HG02970 (cell line): ENCODE measurements around the gene PROX1.
"Not testable (repeated sequence)": the region's sequence is repeated elsewhere in the genome, so short reads cannot be mapped to it uniquely, and the experiment has no call there.

Experiments used
- ATAC-seq: cut with Tn5 transposase; IDR thresholded peaks from one replicate; pipeline ENCODE4 v1.9.1; 2021; ENCODE audit warnings: mild to moderate bottlenecking, moderate library complexity, moderate number of reproducible peaks; ENCODE audit not compliant: unreplicated experiment, low FRiP score

Gene PROX1

GRCh38 chr1:214058076-214058475, 70.3 kb downstream of the PROX1 start:
- no peak for ATAC-seq

- ATAC-seq, result no peak
These were observed 78.4 kb downstream of the PROX1 start for GRCh38 chr1:214066190-214066589.

DNA sequence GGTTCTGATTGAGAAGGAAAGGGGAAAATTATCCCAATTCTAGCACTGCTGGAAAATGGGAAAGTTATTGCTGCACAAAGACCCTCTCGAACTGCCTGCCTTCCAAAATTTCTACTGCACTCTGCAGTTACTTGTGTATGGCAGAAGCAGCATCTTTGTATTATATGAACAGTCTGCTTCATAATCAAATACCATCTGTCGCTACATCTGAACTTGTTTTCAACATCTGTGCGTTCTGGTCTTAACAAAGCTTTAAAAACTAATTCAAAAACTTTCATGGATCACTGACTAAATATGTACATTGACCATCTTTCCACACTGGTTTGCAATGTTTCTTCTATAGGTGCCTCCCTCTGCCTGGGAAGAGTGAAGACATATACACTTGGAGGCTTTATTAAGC, 79.2 kb downstream of the PROX1 start:
- no peak for ATAC-seq

GRCh38 chr1:214067397-214067796, 79.6 kb downstream of the PROX1 start:
- no peak for ATAC-seq

- no peak for ATAC-seq
These were observed 80.3 kb downstream of the PROX1 start for GRCh38 chr1:214067853-214068703.

GRCh38 chr1:214068979-214069378, 81.2 kb downstream of the PROX1 start:
- ATAC-seq, result no peak

- no peak for ATAC-seq
These were observed 83.7 kb downstream of the PROX1 start for GRCh38 chr1:214071469-214071868.

DNA sequence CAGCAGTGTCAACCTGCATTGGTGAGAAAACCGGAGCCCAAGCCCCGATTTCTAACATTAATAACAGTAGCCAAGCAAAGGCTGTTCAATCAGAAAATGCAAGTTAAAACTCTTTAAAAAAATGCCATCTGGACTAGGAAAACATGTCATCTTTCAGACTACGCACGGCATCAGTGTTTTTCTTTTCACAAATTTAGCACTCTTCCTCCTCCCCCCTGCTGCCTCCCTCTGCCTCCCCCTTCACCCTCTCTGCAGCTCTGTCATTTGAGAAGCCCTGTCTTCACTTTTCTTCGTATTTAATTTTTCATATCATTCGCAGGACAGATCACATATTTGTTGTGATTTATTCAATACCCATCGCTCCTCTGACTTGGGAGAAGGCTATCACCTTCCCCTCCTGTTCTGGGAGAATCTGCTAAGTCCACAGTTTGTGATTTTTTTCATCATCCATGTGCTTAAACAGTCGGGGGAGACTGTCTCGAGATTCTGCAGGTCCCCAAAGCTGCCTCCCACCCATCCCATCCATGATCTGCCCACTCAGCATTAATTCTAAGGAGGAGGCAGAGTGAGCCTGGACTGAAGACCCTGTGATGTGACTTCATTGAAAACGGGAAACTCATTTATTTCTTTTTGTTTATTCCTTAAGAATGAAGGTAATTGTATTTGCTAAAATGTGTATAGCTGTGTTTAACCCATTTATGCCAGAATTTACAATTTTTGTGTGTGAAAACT, 84.8 kb downstream of the PROX1 start:
- no peak for ATAC-seq

GRCh38 chr1:214074477-214074876, 86.7 kb downstream of the PROX1 start:
- ATAC-seq, result no peak

- no peak for ATAC-seq
These were observed 87.7 kb downstream of the PROX1 start for GRCh38 chr1:214075305-214075998.

DNA sequence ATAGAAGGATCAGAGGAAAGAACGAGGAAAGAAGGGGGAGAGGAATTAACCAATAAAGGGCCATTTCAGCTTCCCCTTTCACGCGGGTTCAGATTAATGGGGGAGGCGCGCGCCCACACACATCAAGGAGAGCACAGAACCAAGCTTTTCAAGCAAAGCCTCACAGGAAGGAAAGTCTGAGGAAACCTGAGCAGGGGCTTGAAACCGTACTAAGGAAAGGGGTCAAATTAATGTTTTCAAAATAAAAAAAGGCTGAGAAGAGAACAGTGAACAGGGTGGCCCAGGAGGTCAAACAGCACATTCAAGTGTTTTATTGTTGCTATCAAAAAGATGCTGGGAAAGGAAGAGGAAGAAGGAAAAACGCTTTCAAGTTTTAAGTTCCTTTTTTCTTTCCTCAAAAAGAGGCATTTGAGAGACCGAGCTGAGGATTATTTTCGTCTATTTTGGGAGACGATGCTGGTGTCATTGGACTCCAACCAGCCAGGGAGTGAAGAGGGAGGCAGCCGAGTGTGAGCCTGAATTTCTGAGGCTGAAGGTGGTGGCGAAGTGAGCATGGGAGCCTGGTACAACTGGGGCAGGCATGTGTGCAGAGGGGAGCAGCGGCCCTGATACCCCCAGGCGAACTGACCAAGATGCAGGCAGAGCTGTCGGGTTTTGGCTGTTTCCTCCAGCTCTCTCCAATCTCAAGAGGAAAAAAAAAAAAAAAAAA, 88.4 kb downstream of the PROX1 start:
- no peak for ATAC-seq

DNA sequence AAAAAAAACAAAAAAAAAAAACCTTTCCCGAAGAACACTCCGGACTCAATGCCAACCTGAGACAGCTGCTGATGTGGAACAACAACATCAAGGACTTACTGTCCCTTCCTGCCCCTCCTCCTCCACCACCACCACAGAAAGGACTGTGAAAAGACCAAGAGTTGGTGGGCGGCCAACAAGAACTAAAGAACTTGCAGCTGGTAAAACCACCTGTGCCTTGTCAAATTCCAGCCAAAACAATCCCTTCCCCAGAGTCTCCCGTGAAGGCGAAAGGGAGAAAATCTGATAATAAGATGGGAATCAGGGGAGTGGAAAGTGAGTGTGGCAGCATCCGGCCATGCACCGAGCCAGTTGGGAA, 88.9 kb downstream of the PROX1 start:
- no peak for ATAC-seq

- ATAC-seq, result no peak
These were observed 91.2 kb downstream of the PROX1 start for GRCh38 chr1:214078950-214079349.

GRCh38 chr1:214085325-214085724, 97.6 kb downstream of the PROX1 start:
- no peak for ATAC-seq

- no peak for ATAC-seq
These were observed 99.2 kb downstream of the PROX1 start for GRCh38 chr1:214086945-214087344.

DNA sequence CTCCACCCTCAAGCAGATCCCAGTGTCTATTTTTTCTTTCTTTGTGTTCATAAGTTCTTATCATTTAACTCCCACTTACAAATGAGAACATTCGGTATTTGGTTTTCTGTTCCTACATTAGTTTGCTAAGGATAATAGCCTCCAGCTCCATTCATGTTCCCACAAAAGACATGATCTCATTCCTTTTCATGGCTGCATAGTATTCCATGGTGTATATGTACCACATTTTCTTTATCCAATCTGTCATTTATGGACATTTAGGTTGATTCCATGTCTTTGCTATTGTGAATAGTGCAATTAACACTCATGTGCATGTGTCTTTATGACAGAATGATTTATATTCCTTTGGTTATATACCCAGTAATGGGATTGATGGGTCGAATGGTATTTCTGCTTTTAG, 101.2 kb downstream of the PROX1 start:
- ATAC-seq, result not testable (repeated sequence)
